ENCODE data around the gene PRM2.

The PRM2 gene

GRCh38 chr16:11257131-11257938, 18.9 kb downstream of the PRM2 start:
- Histone ChIP-seq H3K27ac (peak overlapping the region; percentile 91), H3K4me1 (ENCODE audit: control insufficient read depth in 1 of 2, insufficient read depth in 1 of 2, low read depth in 1 of 2, low read length in 1 of 2) (peaks cover 20 to 30% of the 10 kb centered on the region in 2 experiments), H3K36me3 (no peaks in the 10 kb centered on the region), H3K4me3 (ENCODE audit: low read depth in 1 of 2, low read length in 1 of 2) (peak overlapping the region; percentile 83 to 95), H3K27me3 (peaks cover 40% of the 10 kb centered on the region), H3K9me3 (no peaks in the 10 kb centered on the region)
- TF ChIP-seq, protein P1, sequence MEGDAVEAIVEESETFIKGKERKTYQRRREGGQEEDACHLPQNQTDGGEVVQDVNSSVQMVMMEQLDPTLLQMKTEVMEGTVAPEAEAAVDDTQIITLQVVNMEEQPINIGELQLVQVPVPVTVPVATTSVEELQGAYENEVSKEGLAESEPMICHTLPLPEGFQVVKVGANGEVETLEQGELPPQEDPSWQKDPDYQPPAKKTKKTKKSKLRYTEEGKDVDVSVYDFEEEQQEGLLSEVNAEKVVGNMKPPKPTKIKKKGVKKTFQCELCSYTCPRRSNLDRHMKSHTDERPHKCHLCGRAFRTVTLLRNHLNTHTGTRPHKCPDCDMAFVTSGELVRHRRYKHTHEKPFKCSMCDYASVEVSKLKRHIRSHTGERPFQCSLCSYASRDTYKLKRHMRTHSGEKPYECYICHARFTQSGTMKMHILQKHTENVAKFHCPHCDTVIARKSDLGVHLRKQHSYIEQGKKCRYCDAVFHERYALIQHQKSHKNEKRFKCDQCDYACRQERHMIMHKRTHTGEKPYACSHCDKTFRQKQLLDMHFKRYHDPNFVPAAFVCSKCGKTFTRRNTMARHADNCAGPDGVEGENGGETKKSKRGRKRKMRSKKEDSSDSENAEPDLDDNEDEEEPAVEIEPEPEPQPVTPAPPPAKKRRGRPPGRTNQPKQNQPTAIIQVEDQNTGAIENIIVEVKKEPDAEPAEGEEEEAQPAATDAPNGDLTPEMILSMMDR (IDR thresholded peaks at IDR 0.05), result peak; percentile 58

GRCh38 chr16:11256661-11257130, 19.6 kb downstream of the PRM2 start:
- H3K4me3 ChIP-seq (ENCODE audit: low read depth in 1 of 2, low read length in 1 of 2), result peak overlapping the region; percentile 83 to 95
- peak overlapping the region; percentile 91 for H3K27ac ChIP-seq
- TF ChIP-seq, protein P1 (IDR thresholded peaks at IDR 0.05), result no peak
- H3K36me3 ChIP-seq, result no peaks in the 10 kb centered on the region
- H3K9me3 ChIP-seq, result no peaks in the 10 kb centered on the region
- peaks cover 47% of the 10 kb centered on the region for H3K27me3 ChIP-seq
- H3K4me1 ChIP-seq (ENCODE audit: control insufficient read depth in 1 of 2, insufficient read depth in 1 of 2, low read depth in 1 of 2, low read length in 1 of 2), result peaks cover 20 to 30% of the 10 kb centered on the region in 2 experiments

- peak within 1 kb of the TSS; percentile 83 to 95 for H3K4me3 ChIP-seq (ENCODE audit: low read depth in 1 of 2, low read length in 1 of 2)
- no peaks in the 10 kb centered on the region for H3K9me3 ChIP-seq
- no peaks in the 10 kb centered on the region for H3K36me3 ChIP-seq
- H3K27ac ChIP-seq, result peak within 1 kb of the TSS; percentile 91
- TF ChIP-seq, protein P1 (IDR thresholded peaks at IDR 0.05), result peak; percentile 97
- H3K27me3 ChIP-seq, result peaks cover 52% of the 10 kb centered on the region
- peaks cover 20 to 30% of the 10 kb centered on the region in 2 experiments for H3K4me1 ChIP-seq (ENCODE audit: control insufficient read depth in 1 of 2, insufficient read depth in 1 of 2, low read depth in 1 of 2, low read length in 1 of 2)
Observed at GRCh38 chr16:11255737-11256660, 20.3 kb downstream of the PRM2 start, which contains the start of gene SOCS1. TSS of gene SOCS1 (minus strand) at chr16:11256204. CDS start at chr16:11255478, 726 bp downstream.

- TF ChIP-seq, protein P1 (IDR thresholded peaks at IDR 0.05), result no peak
- peaks cover 20 to 30% of the 10 kb centered on the region in 2 experiments for H3K4me1 ChIP-seq (ENCODE audit: control insufficient read depth in 1 of 2, insufficient read depth in 1 of 2, low read depth in 1 of 2, low read length in 1 of 2)
- no peaks in the 10 kb centered on the region for H3K9me3 ChIP-seq
- H3K36me3 ChIP-seq, result no peaks in the 10 kb centered on the region
- H3K27ac ChIP-seq, result peak overlapping the region; percentile 91
- peak overlapping the region; percentile 83 to 95 for H3K4me3 ChIP-seq (ENCODE audit: low read depth in 1 of 2, low read length in 1 of 2)
- peaks cover 52% of the 10 kb centered on the region for H3K27me3 ChIP-seq
Observed at GRCh38 chr16:11254913-11255736, 21.2 kb downstream of the PRM2 start.
